PC-3 (cell line): Measurements from ENCODE around the gene STK39. TPM values are rescaled to one million over a fixed set of nuclear protein-coding genes. Genes with fewer than 3 reads are reported as not detected.
"Not testable (repeated sequence)": the region's sequence is repeated elsewhere in the genome, so short reads cannot be mapped to it uniquely, and the experiment has no call there.

Source experiments
- ATAC-seq: fragments of 200-7000 bp; cut with Tn5 transposase; 2 replicates; pipeline ENCODE4 v1.9.1; 2020; ENCODE audit warnings: mild to moderate bottlenecking, moderate library complexity
- BruUV-seq: library from RNA; stranded (reverse); fragments of 400-500 nt; replicated peaks from 2 replicates; lab custom pipeline; 2021; lab: Mats Ljungman, UMichigan
- CTCF ChIA-PET: fragments of 300-600 bp; sonication (Branson Sonifier 250); formaldehyde crosslinking; loops from one replicate; lab custom pipeline; 2022; ENCODE audit warnings: antibody characterized with exemption; lab: Charles Lee
- POLR2A ChIA-PET: fragments of 300-600 bp; sonication (Branson Sonifier 250); formaldehyde crosslinking; loops from one replicate; lab custom pipeline; 2022; ENCODE audit warnings: antibody characterized with exemption; ENCODE audit not compliant: unreplicated experiment; lab: Charles Lee
- DNase-seq: peaks from one replicate; pipeline ENCODE4 v3.0.0-alpha.2; 2015
- H2AFZ ChIP-seq: fragments of 300-600 bp; sonication (generic); 2 replicates; pipeline ENCODE4 v1.6.0; 2016; ENCODE audit warnings: antibody characterized with exemption, low read length
- H3F3A ChIP-seq: fragments of 300-600 bp; sonication (generic); one replicate; pipeline ENCODE4 v1.6.0; 2017; ENCODE audit warnings: antibody characterized with exemption, low read length, control low read depth, mild to moderate bottlenecking; ENCODE audit not compliant: unreplicated experiment
- H3K27ac ChIP-seq: fragments of 300-600 bp; sonication (generic); 2 replicates; pipeline ENCODE4 v1.5.1; 2016; ENCODE audit warnings: mild to moderate bottlenecking, low read length
- H3K27me3 ChIP-seq: fragments of 300-600 bp; sonication (generic); 2 replicates; pipeline ENCODE4 v1.6.1; 2016; ENCODE audit warnings: low read length, mixed read lengths
- H3K36me3 ChIP-seq: fragments of 300-600 bp; sonication (generic); 2 replicates; pipeline ENCODE4 v1.6.1; 2016; ENCODE audit warnings: low read depth, mixed run types, low read length, mixed read lengths
- H3K4me1 ChIP-seq: fragments of 300-600 bp; sonication (generic); 2 replicates; pipeline ENCODE4 v1.5.1; 2016; ENCODE audit warnings: low read length; ENCODE audit not compliant: insufficient read depth
- H3K4me2 ChIP-seq: fragments of 300-600 bp; sonication (generic); 2 replicates; pipeline ENCODE4 v1.6.0; 2016; ENCODE audit warnings: low read length
- H3K4me3 ChIP-seq: fragments of 300-600 bp; sonication (generic); 2 replicates; pipeline ENCODE4 v1.5.1; 2016; ENCODE audit warnings: mild to moderate bottlenecking, low read length, mixed read lengths
- H3K79me2 ChIP-seq: fragments of 300-600 bp; sonication (generic); 2 replicates; pipeline ENCODE4 v1.6.1; 2017; ENCODE audit warnings: low read length, mixed read lengths
- H3K9ac ChIP-seq: fragments of 300-600 bp; sonication (generic); 2 replicates; pipeline ENCODE4 v1.6.0; 2016; ENCODE audit warnings: mild to moderate bottlenecking, low read length
- H3K9me2 ChIP-seq: fragments of 300-600 bp; sonication (generic); replicated peaks from 2 replicates; pipeline ENCODE4 v1.6.1; 2016; ENCODE audit warnings: mixed run types, low read length, mixed read lengths
- H3K9me3 ChIP-seq: fragments of 300-600 bp; sonication (generic); 2 replicates; pipeline ENCODE4 v1.6.1; 2016; ENCODE audit warnings: low read length, mixed read lengths
- H4K20me1 ChIP-seq: fragments of 300-600 bp; sonication (generic); 2 replicates; pipeline ENCODE4 v1.6.1; 2016; ENCODE audit warnings: low read length, mixed read lengths
- EZH2 ChIP-seq: fragments of 300-600 bp; sonication (generic); IDR thresholded peaks from one replicate; pipeline ENCODE4 v1.6.1; 2017; ENCODE audit warnings: antibody characterized with exemption, mild to moderate bottlenecking, low read length; ENCODE audit not compliant: unreplicated experiment
- EZH2phosphoT487 ChIP-seq: fragments of 300-600 bp; sonication (generic); IDR thresholded peaks from 2 replicates; pipeline ENCODE4 v1.6.1; 2018; ENCODE audit warnings: mild to moderate bottlenecking, antibody characterized with exemption, low read length, borderline replicate concordance
- intact Hi-C: fragments of 100-400 bp; cut with micrococcal nuclease; formaldehyde crosslinking; loops from 2 replicates; pipeline ENCODE4 v1.9.0; 2023
- total RNA-seq: library from RNA; depleted of rRNA; stranded (reverse); fragments of >200 nt; gene quantifications from 2 replicates; pipeline ENCODE4 v1.2.3, GENCODE V29; 2014
- TF ChIP-seq, protein P1 (sequence below): fragments of 300-600 bp; sonication (generic); conservative IDR thresholded peaks from 2 replicates; pipeline ENCODE4 v1.5.1; 2017; ENCODE audit warnings: antibody characterized with exemption, low read depth, mild to moderate bottlenecking, low read length

STK39 gene
- total RNA-seq, 1 experiment from 2014 or later, result 17.9 TPM

DNA sequence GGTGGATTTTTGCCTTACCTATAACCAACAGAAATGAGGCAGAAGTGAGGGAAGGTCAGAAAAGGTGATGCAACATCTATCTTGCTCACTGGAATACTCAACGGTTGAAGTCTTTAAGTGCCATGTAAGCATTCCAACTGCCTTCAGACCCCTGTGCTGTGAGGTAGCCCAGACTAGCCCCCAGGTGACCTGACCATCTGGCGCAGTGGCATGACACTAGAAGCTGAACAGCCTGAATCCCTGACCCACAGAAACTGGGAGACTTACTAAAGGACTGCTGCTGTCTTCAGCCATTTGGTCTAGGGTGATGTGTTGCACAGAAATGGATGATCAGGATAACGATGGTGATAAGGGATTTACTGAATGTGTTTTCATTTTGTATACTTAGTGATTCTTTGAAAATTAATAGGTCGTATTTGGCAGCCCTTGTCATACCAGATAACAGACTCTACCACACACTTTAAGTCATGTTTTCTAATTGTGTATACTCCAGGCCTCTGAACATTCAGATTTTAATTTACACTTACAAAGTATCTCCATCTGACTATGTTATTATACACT lies 161.5 kb downstream of the STK39 start:
- no peaks in the 10 kb centered on the region for H3K27me3 ChIP-seq
- no peak overlapping the region for H3K4me3 ChIP-seq
- H3K79me2 ChIP-seq, result no peaks in the 10 kb centered on the region
- no peak overlapping the region for H3K9ac ChIP-seq
- H3K4me2 ChIP-seq, result no peak overlapping the region
- H4K20me1 ChIP-seq, result no peaks in the 10 kb centered on the region
- H2AFZ ChIP-seq, result no peak overlapping the region
- ATAC-seq, result no peak
- TF ChIP-seq EZH2 (no peak), EZH2phosphoT487 (no peak)
- TF ChIP-seq, protein P1, sequence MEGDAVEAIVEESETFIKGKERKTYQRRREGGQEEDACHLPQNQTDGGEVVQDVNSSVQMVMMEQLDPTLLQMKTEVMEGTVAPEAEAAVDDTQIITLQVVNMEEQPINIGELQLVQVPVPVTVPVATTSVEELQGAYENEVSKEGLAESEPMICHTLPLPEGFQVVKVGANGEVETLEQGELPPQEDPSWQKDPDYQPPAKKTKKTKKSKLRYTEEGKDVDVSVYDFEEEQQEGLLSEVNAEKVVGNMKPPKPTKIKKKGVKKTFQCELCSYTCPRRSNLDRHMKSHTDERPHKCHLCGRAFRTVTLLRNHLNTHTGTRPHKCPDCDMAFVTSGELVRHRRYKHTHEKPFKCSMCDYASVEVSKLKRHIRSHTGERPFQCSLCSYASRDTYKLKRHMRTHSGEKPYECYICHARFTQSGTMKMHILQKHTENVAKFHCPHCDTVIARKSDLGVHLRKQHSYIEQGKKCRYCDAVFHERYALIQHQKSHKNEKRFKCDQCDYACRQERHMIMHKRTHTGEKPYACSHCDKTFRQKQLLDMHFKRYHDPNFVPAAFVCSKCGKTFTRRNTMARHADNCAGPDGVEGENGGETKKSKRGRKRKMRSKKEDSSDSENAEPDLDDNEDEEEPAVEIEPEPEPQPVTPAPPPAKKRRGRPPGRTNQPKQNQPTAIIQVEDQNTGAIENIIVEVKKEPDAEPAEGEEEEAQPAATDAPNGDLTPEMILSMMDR, result no peak
- POLR2A ChIA-PET, result no interaction called here
- intact Hi-C loops, result no loop called here
- CTCF ChIA-PET, result no interaction called here
- BruUV-seq, result no TSS peak
- no peaks in the 10 kb centered on the region for H3K9me2 ChIP-seq
- no peaks in the 10 kb centered on the region for H3F3A ChIP-seq
- no peaks in the 10 kb centered on the region for H3K4me1 ChIP-seq
- no peak for DNase-seq
- H3K36me3 ChIP-seq, result 0 out of 2 replicates have a peak, but pooled peaks cover 2% of the 10 kb centered on the region
- no peaks in the 10 kb centered on the region for H3K9me3 ChIP-seq
- H3K27ac ChIP-seq, result no peak overlapping the region

DNA sequence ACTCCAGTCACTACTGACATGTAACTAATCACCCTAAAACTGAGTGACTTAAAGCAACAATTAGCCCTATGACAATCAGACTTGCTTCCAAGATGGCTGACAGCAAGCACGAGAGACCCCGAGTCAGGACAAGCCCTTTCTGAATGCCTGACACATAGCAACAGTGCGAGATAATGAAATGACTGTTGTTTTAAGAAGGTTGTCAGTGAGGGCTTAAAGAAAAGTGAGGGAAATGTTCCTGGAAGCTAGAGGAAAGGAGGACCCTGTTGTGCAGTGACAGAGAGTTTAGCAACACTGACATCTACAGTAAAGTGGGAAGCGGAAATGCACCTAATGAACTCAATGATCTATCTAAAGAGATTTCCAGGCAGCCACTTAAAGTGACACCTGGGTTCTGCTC lies 163.1 kb downstream of the STK39 start:
- TF ChIP-seq, protein P1, result no peak
- TF ChIP-seq EZH2 (no peak), EZH2phosphoT487 (no peak)
- H4K20me1 ChIP-seq, result no peaks in the 10 kb centered on the region
- H3K79me2 ChIP-seq, result no peaks in the 10 kb centered on the region
- CTCF ChIA-PET, result no interaction called here
- no peak overlapping the region for H3K4me2 ChIP-seq
- no peak overlapping the region for H2AFZ ChIP-seq
- H3K9ac ChIP-seq, result no peak overlapping the region
- H3K9me3 ChIP-seq, result no peaks in the 10 kb centered on the region
- ATAC-seq (no peak), DNase-seq (no peak)
- 0 out of 2 replicates have a peak, but pooled peaks cover 2% of the 10 kb centered on the region for H3K36me3 ChIP-seq
- intact Hi-C loops, result no loop called here
- POLR2A ChIA-PET, result no interaction called here
- H3K4me3 ChIP-seq, result no peak overlapping the region
- no TSS peak for BruUV-seq
- H3K27me3 ChIP-seq, result no peaks in the 10 kb centered on the region
- H3K27ac ChIP-seq, result no peak overlapping the region
- no peaks in the 10 kb centered on the region for H3K4me1 ChIP-seq
- H3F3A ChIP-seq, result no peaks in the 10 kb centered on the region
- no peaks in the 10 kb centered on the region for H3K9me2 ChIP-seq

DNA sequence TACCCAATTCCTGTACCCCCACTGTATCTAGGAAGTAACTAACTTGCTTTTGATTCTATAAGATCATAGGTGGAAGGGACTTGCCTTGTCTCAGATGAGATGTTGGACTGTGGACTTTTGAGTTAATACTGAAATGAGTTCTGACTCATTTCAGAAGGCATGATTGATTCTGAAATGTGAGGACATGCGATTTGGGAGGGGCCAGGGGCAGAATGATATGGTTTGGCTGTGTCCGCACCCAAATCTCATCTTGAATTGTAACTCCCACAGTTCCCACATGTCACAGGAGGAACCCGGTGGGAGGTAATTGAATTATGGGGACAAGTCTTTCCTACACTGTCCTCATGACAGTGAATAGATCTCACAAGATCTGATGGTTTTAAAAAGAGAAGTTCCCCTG lies 165.9 kb downstream of the STK39 start:
- H4K20me1 ChIP-seq, H3K9me2 ChIP-seq, H3K9me3 ChIP-seq, DNase-seq, BruUV-seq, ATAC-seq, intact Hi-C loops, H3K27ac ChIP-seq, H3F3A ChIP-seq, H3K79me2 ChIP-seq, POLR2A ChIA-PET, H2AFZ ChIP-seq, CTCF ChIA-PET, H3K4me3 ChIP-seq, H3K4me1 ChIP-seq, H3K9ac ChIP-seq, H3K27me3 ChIP-seq, H3K4me2 ChIP-seq, H3K36me3 ChIP-seq: not testable (repeated sequence)
